ENCODE measurements around the gene ALPP.

DNA sequence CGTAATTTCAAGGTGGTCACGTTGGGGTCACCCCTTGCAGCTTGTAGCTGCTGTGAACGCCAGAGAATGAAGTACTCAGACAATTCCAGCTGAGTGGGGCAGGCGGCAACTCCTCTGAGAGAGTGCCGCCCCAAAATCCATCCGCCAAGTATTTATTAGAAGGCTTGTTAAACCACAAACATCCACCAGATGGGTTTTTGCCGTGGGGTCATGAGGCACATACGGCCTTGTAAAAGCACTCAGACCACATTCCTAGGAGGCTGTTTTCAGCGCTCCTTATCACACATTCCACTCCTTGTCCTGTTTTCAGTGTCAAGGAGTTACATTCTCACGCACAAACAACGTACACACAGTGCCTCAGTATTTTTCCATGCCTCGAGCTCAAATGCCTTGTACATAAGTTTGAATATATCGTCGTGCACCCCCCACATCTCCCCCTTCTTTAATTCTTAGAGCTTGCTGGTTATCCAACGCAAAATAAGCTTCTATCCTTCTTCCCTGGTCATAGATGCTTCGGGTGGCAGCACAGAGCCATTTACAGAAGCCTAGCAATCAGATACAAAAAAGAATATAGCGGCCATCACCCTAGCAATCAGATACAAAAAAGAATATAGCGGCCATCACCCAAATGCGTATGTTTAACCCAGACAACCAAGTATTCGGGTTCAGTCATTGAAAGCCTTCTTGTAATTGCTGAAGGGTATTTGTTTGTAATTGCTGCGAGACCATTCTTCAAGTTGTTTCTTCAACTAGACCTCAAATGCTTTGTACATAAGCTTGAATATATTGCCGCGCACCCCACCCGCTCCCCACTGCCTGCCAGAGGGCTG, 7.3 kb downstream of the ALPP start:
- TF ChIP-seq, protein P1, sequence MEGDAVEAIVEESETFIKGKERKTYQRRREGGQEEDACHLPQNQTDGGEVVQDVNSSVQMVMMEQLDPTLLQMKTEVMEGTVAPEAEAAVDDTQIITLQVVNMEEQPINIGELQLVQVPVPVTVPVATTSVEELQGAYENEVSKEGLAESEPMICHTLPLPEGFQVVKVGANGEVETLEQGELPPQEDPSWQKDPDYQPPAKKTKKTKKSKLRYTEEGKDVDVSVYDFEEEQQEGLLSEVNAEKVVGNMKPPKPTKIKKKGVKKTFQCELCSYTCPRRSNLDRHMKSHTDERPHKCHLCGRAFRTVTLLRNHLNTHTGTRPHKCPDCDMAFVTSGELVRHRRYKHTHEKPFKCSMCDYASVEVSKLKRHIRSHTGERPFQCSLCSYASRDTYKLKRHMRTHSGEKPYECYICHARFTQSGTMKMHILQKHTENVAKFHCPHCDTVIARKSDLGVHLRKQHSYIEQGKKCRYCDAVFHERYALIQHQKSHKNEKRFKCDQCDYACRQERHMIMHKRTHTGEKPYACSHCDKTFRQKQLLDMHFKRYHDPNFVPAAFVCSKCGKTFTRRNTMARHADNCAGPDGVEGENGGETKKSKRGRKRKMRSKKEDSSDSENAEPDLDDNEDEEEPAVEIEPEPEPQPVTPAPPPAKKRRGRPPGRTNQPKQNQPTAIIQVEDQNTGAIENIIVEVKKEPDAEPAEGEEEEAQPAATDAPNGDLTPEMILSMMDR (IDR thresholded peaks at IDR 0.05; ENCODE audit: low read depth, low read length, poor library complexity, severe bottlenecking), result no peak
- no peak for TF ChIP-seq EZH2phosphoT487 (IDR thresholded peaks at IDR 0.05; ENCODE audit: borderline replicate concordance, low read length)

Measured in DOHH2 (cell line).